ENCODE results near the gene HMGA1.

The HMGA1 gene

DNA sequence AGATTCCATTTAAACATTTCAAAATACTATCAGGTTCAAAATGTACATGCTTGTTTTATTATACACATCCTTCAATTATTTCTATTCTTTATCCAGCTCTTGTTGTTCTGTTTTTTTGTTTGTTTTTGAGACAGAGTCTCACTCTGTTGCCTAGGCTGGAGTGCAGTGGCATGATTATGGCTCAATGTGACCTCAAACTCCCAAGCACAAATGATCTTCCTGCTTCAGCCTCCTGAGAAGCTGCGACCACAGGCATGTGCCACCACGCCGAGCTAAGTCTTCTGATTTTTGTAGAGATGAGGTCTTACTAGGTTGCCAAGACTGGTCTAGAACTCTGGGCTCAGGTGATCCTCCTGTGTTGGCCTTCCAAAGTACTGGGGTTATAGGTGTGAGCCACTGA is 56.3 kb downstream of the HMGA1 start:
- TF ChIP-seq, protein P1, sequence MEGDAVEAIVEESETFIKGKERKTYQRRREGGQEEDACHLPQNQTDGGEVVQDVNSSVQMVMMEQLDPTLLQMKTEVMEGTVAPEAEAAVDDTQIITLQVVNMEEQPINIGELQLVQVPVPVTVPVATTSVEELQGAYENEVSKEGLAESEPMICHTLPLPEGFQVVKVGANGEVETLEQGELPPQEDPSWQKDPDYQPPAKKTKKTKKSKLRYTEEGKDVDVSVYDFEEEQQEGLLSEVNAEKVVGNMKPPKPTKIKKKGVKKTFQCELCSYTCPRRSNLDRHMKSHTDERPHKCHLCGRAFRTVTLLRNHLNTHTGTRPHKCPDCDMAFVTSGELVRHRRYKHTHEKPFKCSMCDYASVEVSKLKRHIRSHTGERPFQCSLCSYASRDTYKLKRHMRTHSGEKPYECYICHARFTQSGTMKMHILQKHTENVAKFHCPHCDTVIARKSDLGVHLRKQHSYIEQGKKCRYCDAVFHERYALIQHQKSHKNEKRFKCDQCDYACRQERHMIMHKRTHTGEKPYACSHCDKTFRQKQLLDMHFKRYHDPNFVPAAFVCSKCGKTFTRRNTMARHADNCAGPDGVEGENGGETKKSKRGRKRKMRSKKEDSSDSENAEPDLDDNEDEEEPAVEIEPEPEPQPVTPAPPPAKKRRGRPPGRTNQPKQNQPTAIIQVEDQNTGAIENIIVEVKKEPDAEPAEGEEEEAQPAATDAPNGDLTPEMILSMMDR (IDR thresholded peaks at IDR 0.05) = no peak
- H3K9me3 ChIP-seq (ENCODE audit: control insufficient read depth, low read length) = no peaks in the 10 kb centered on the region
- no peaks in the 10 kb centered on the region for H3K36me3 ChIP-seq (ENCODE audit: control insufficient read depth, insufficient read depth, low read length)
- no peak overlapping the region for H3K4me3 ChIP-seq (ENCODE audit: low read depth, low read length)
- no peak overlapping the region for H3K4me2 ChIP-seq (ENCODE audit: low read length)
- no peaks in the 10 kb centered on the region for H3K27me3 ChIP-seq (ENCODE audit: control insufficient read depth, insufficient read depth, low read length)
- no peak overlapping the region for H3K27ac ChIP-seq
- no peak overlapping the region for H2AFZ ChIP-seq
- peaks cover 4% of the 10 kb centered on the region for H3K79me2 ChIP-seq
- H3K9ac ChIP-seq = no peak overlapping the region
- H3K4me1 ChIP-seq = no peaks in the 10 kb centered on the region

DNA sequence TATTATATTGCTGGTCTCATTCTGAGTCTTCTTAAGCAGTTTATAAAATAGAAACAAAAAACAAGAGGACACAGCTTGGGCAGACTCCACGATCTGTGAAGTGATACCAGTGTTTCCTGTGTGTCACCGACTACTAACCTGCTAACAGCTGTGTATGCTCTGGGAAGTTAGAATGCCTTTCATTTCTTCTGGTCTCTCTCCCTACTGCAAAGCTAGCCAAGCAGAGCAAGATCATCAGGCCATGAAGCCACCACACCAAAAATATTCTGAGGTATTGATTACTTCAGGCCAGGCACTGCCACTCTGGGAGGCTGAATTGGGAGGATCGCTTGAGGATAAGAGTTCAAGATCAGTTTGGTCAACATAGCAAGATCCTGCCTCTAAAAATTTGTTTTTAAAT is 59.0 kb downstream of the HMGA1 start:
- no peaks in the 10 kb centered on the region for H3K9me3 ChIP-seq (ENCODE audit: control insufficient read depth, low read length)
- peaks cover 7% of the 10 kb centered on the region for H3K79me2 ChIP-seq
- no peak overlapping the region for H3K27ac ChIP-seq
- H3K36me3 ChIP-seq (ENCODE audit: control insufficient read depth, insufficient read depth, low read length) = no peaks in the 10 kb centered on the region
- H3K4me1 ChIP-seq = peaks cover 7% of the 10 kb centered on the region
- no peak overlapping the region for H3K4me3 ChIP-seq (ENCODE audit: low read depth, low read length)
- H3K27me3 ChIP-seq (ENCODE audit: control insufficient read depth, insufficient read depth, low read length) = no peaks in the 10 kb centered on the region
- no peak overlapping the region for H2AFZ ChIP-seq
- no peak overlapping the region for H3K4me2 ChIP-seq (ENCODE audit: low read length)
- no peak overlapping the region for H3K9ac ChIP-seq
- TF ChIP-seq, protein P1 (IDR thresholded peaks at IDR 0.05) = no peak

Measured in parathyroid adenoma (tissue), 2 donors.